Suprapubic skin (tissue), 4 donors: ENCODE results near the gene HACE1. TPM values are rescaled to one million over a fixed set of nuclear protein-coding genes. Genes with fewer than 3 reads are reported as not detected.

ENCODE experiments used
- DNase-seq, 2 donors: peaks; one replicate each; pipeline ENCODE4 v3.0.0-alpha.2; 2019; ENCODE audit warnings: low spot score in 2 of 2
- H3K27ac ChIP-seq: fragments of 200-600 bp; sonication (generic); one replicate; pipeline ENCODE4 v1.5.1; 2019
- H3K27me3 ChIP-seq: fragments of 200-600 bp; sonication (generic); one replicate; pipeline ENCODE4 v1.5.1; 2019
- H3K36me3 ChIP-seq: fragments of 200-600 bp; sonication (generic); one replicate; pipeline ENCODE4 v1.5.1; 2019
- H3K4me1 ChIP-seq: fragments of 200-600 bp; sonication (generic); one replicate; pipeline ENCODE4 v1.5.1; 2019
- H3K4me3 ChIP-seq: fragments of 200-600 bp; sonication (generic); one replicate; pipeline ENCODE4 v1.5.1; 2019; ENCODE audit warnings: mild to moderate bottlenecking
- H3K9me3 ChIP-seq: fragments of 200-600 bp; sonication (generic); one replicate; pipeline ENCODE4 v1.5.1; 2019
- CTCF ChIP-seq, 2 donors: fragments of 200-600 bp in 1 of 2; fragments of 450-650 bp in 1 of 2; sonication (generic) in 1 of 2; IDR thresholded peaks; one replicate each; pipeline ENCODE4 v1.5.1; 2016 to 2019; ENCODE audit warnings: antibody characterized with exemption in 2 of 2, mild to moderate bottlenecking in 1 of 2, moderate library complexity in 1 of 2
- EP300 ChIP-seq: sonication (generic); formaldehyde crosslinking; IDR thresholded peaks from one replicate; pipeline ENCODE4 v1.6.1; 2017; ENCODE audit warnings: antibody characterized with exemption
- POLR2A ChIP-seq, 2 donors: fragments of 450-650 bp; IDR thresholded peaks; one replicate each; pipeline ENCODE4 v1.6.1; 2017; ENCODE audit warnings: antibody characterized with exemption in 2 of 2, mild to moderate bottlenecking in 2 of 2, moderate library complexity in 2 of 2
- POLR2AphosphoS5 ChIP-seq, 3 donors: sonication (generic); formaldehyde crosslinking; IDR thresholded peaks; one replicate each; pipeline ENCODE4 v1.6.1; 2017; ENCODE audit warnings: antibody characterized with exemption in 3 of 3
- WGBS: methylation state at CpG from one replicate; pipeline ENCODE4 v1.1.5; 2018; 5-methylcytosine and 5-hydroxymethylcytosine counted together
- total RNA-seq, 4 donors: library from RNA; depleted of rRNA; stranded (reverse); fragments of >200 nt; gene quantifications; one replicate each; pipeline ENCODE4 v1.1.0, GENCODE V29; 2016

Gene HACE1
- total RNA-seq, 4 donors from 2014 or later = 8.8 to 26.0 (median 13.2) TPM

DNA sequence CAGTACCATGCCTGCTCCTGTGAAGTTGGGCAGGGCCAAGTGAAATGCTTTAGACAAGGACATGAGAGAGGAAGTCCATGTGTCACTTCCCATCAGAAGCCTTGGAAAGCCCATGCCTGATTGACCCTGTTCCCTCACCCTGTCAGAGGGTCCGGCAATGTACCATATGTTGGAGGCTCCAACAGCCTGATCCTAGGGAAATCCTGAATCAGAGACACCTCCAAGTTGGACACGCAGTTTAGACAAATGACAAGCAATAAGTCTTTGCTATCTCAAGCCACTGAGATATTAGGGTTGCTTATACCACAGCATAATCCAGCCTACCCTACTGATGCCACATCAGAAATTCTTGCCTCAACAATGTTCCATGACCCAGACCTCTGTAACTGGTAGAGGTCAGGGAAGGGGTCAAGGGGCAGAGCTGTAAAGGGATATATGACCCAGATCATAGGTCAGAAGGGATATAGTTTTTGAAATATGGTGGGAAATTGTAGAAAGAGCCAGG, 174.8 kb downstream of the HACE1 start:
- Histone ChIP-seq H3K27me3 (no peaks in the 10 kb centered on the region), H3K9me3 (no peaks in the 10 kb centered on the region), H3K36me3 (no peaks in the 10 kb centered on the region), H3K4me3 (no peak overlapping the region), H3K4me1 (no peaks in the 10 kb centered on the region), H3K27ac (no peak overlapping the region)
- TF ChIP-seq EP300 (no peak), CTCF (IDR thresholded peaks at IDR 0.05) (no peak), POLR2A (IDR thresholded peaks at IDR 0.05) (no peak), POLR2AphosphoS5 (IDR thresholded peaks at IDR 0.05) (no peak)
- 86% methylated on average over 1 of the region's 2 CpGs for WGBS
- no peak for DNase-seq

- TF ChIP-seq POLR2A (IDR thresholded peaks at IDR 0.05) = no peak
- no peak for TF ChIP-seq POLR2AphosphoS5 (IDR thresholded peaks at IDR 0.05)
- TF ChIP-seq EP300 = no peak
- no peak for TF ChIP-seq CTCF (IDR thresholded peaks at IDR 0.05)
- DNase-seq = no peak
- 70% methylated on average over 4 of the region's 4 CpGs for WGBS
These were observed 175.9 kb downstream of the HACE1 start for GRCh38 chr6:104683809-104684208.

DNA sequence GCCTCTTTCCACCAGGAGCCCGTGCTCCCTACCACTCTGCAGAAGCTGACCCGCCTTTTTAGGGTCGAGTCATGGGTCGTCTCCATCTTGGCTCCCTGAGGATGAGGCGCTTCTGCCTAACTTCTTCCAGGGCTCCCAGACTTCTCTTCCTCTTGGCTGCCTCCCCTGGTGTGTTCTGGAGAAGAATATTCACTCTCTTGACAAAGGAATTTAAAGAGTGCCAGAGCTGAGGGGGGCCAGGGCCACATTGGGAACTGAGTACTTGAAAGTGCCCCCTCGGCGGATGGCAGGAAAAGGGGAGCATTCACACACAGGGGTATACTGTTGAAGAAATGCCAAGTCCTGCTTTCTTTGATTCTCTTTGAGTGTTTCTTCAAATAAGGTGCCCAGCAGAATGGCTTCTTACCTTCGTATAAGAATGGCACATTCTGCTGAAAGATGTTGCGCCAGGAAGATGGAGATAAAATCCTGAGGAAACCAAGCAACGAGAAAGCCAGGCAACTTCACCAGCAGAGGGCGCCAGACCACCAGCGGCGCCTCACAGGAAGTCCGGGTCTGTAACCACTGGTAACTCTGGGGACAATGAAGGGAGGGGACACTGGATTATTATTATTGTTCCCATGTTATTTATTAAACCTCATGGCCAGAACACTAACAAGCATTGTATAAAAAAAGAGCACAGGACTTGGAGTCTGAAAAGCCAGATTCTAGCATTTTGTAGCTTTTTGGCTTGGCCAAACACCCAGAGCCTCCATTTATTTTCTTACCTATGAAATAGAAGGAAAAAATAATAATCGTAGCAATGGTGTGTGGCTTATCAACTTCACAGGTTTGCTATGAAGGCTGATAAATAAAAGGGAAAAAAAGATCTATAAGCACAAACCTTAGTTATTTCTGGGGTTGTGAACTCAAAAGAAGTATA, 176.7 kb downstream of the HACE1 start:
- H3K36me3 ChIP-seq = no peaks in the 10 kb centered on the region
- no peak overlapping the region for H3K4me3 ChIP-seq
- peaks cover 3% of the 10 kb centered on the region for H3K9me3 ChIP-seq
- DNase-seq = no peak
- no peaks in the 10 kb centered on the region for H3K4me1 ChIP-seq
- 76% methylated on average over 15 of the region's 15 CpGs for WGBS
- no peak for TF ChIP-seq EP300
- TF ChIP-seq CTCF (IDR thresholded peaks at IDR 0.05) = peak; percentile 23 to 47
- no peak for TF ChIP-seq POLR2AphosphoS5 (IDR thresholded peaks at IDR 0.05)
- TF ChIP-seq POLR2A (IDR thresholded peaks at IDR 0.05) = no peak
- H3K27me3 ChIP-seq = no peaks in the 10 kb centered on the region
- no peak overlapping the region for H3K27ac ChIP-seq

More at GRCh38 chr6:104683809-104684208, 175.9 kb downstream of the HACE1 start:
- no peaks in the 10 kb centered on the region for H3K36me3 ChIP-seq
- H3K27me3 ChIP-seq = no peaks in the 10 kb centered on the region
- peaks cover 3% of the 10 kb centered on the region for H3K9me3 ChIP-seq
- no peaks in the 10 kb centered on the region for H3K4me1 ChIP-seq
- H3K27ac ChIP-seq = no peak overlapping the region
- no peak overlapping the region for H3K4me3 ChIP-seq

DNA sequence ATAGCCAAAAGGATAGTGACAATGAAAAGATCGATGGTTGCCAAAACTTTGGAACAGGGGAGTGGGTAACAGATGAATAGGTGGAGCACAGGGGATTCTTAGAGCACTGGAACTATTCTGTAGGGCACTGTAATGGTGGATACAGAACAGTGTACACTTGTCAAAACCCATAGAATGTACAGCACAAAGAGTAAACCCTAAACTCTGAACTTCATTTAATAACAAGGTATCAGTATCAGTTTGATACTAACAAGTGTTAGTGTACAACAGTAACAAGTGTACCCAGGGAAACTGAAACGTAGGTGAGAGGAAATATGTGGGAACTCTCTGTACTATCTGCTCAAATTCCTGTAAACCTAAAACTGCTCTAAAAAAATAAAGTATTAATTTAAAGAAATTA, 179.2 kb downstream of the HACE1 start:
- Histone ChIP-seq H3K27ac (no peak overlapping the region), H3K36me3 (no peaks in the 10 kb centered on the region), H3K4me3 (no peak overlapping the region), H3K27me3 (no peaks in the 10 kb centered on the region), H3K4me1 (no peaks in the 10 kb centered on the region), H3K9me3 (peaks cover 3% of the 10 kb centered on the region)
- DNase-seq = no peak
- TF ChIP-seq CTCF (IDR thresholded peaks at IDR 0.05) (no peak), EP300 (no peak), POLR2A (IDR thresholded peaks at IDR 0.05) (no peak), POLR2AphosphoS5 (IDR thresholded peaks at IDR 0.05) (no peak)
- 72% methylated on average over 2 of the region's 2 CpGs for WGBS

- no peaks in the 10 kb centered on the region for H3K27me3 ChIP-seq
- H3K4me3 ChIP-seq = no peak overlapping the region
- no peaks in the 10 kb centered on the region for H3K4me1 ChIP-seq
- peaks cover 3% of the 10 kb centered on the region for H3K9me3 ChIP-seq
- H3K36me3 ChIP-seq = no peaks in the 10 kb centered on the region
- H3K27ac ChIP-seq = no peak overlapping the region
- DNase-seq = no peak
- WGBS = 90% methylated on average over 1 of the region's 1 CpG
- TF ChIP-seq POLR2A (IDR thresholded peaks at IDR 0.05) (no peak), POLR2AphosphoS5 (IDR thresholded peaks at IDR 0.05) (no peak), CTCF (IDR thresholded peaks at IDR 0.05) (no peak), EP300 (no peak)
These were observed 179.7 kb downstream of the HACE1 start for GRCh38 chr6:104679971-104680370.
